ENCODE measurements around the gene B4GALT7.

GRCh38 chr5:177575488-177575887 lies 24.4 kb upstream of the B4GALT7 start:
- no peak for TF ChIP-seq EZH2 (IDR thresholded peaks at IDR 0.05; ENCODE audit: borderline replicate concordance, low read depth, low read length, poor library complexity, severe bottlenecking)
- no peak for TF ChIP-seq CTCF (conservative IDR thresholded peaks at IDR 0.05; ENCODE audit: low read depth, low read length)
